ELR (cell line): Measurements from ENCODE around the gene SLC8A2.
A peak's percentile ranks its signal among the peaks of the same experiment; 100 is the strongest.

Experiments used
- DNase-seq: peaks from one replicate; pipeline ENCODE4 v3.0.0-alpha.2; 2015; ENCODE audit warnings: low read depth

The SLC8A2 gene

GRCh38 chr19:47459477-47459876 lies 12.2 kb downstream of the SLC8A2 start:
- no peak for DNase-seq

- DNase-seq = no peak
Measured at GRCh38 chr19:47458672-47459071, 13.0 kb downstream of the SLC8A2 start.

- DNase-seq = no peak
Measured at GRCh38 chr19:47456721-47457474, 14.8 kb downstream of the SLC8A2 start.

DNA sequence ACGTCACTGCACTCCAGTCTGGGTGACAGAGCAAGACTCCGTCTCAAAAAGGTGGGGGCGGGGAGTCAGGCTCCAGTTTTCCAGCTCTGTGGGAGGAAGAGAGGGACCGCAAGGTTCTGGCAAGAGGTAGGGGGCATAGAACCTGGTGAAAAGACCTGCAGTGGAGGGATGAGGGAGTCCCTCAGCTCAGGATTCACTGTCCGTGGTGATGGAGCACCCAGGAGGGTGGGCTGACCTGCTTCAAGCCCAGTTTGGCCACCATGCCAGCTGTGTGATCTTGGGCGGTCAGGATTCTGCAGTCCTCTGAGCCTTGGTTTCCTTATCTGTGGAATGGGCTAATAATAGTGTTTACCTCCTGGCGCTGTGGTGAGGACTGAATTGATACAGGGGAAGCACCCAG lies 21.2 kb downstream of the SLC8A2 start:
- no peak for DNase-seq

GRCh38 chr19:47448360-47448727 lies 23.3 kb downstream of the SLC8A2 start:
- no peak for DNase-seq

GRCh38 chr19:47447470-47448359 lies 24.0 kb downstream of the SLC8A2 start:
- DNase-seq = peak; percentile 34

GRCh38 chr19:47446534-47447469 lies 24.9 kb downstream of the SLC8A2 start:
- peak; percentile 15 for DNase-seq

DNA sequence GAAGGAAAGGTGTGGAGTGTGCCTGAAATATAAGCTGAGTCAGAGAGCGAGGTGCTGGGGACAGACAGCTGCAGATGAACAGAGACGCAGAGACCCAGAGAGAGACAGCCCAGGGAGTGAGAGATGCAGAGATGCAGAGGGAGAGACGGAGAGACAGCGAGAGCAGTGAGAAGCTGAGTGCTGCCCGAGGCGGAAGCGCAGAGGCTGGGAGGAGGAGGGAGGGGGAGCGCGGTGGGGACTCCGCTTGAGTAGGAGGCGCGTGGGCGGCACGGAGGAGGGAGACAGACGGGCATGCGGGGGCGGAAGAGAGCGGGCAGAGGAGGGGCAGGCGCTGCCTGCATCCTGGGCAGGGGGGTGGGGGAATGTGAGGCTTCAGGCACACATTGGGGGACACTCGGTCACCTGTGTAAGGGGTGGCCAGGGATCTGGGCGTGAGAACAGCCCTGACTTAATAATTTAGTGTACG lies 25.7 kb downstream of the SLC8A2 start:
- DNase-seq = peak; percentile 28

DNA sequence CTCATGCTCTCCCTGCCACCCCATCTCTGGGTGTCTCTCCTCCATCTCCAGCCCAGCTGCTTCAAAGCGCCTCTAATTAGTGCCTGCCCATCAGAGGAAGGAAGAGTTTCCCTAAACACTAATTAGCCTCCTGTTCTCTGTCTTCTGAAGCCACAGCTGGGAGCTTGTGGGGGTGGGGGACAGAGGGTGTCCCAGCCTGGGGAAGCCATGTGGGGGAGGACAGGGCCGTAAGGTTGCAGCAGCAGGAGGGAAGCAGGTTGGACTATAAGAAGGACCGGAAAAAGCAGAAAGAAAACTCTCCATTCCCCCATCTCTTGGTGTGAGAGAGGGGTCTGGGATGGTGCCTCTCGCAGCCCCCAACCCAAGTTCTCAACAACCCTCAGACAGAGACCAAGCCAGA lies 26.2 kb downstream of the SLC8A2 start:
- no peak for DNase-seq

DNA sequence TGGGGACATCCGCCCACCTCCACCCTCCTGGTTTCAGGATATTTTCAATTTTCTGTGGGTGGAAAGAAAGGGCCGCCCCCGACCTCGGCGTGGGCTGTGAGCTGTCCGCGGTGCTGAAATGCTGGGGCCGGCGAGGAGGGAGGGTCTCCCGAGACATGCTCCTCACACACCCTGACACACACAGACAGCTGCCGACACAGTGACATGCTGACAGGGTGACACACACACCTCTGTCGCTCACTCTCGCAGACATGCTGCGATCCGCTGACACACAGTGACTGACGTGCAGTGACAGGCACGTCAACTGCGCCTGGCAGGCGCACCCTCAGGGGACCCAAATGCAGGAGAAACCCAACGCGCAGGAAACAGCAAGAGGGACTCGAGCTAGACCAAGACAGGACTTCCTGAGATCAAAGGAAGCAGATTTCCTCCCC lies 27.3 kb downstream of the SLC8A2 start:
- DNase-seq = no peak

DNA sequence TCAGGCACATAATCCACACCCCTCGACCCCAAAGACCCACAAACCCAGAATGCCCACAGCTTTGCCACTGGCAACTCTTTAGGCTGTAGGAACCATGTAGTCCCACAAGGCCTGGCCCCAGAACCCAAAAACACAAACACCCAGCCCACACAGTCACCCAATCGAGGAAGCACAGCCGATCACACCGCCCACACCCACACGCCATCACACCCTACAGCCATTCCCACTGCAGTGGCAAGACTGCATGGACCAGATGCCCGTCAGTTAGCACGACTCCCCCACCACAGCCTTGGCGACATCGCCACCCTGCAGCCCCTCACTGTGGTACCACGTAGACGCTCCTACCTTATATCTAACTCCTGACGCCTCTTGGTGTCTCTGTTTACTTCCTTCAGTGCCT lies 28.4 kb downstream of the SLC8A2 start:
- DNase-seq = no peak

- peak; percentile 23 for DNase-seq
Measured at GRCh38 chr19:47438793-47439220, 32.9 kb downstream of the SLC8A2 start.

DNA sequence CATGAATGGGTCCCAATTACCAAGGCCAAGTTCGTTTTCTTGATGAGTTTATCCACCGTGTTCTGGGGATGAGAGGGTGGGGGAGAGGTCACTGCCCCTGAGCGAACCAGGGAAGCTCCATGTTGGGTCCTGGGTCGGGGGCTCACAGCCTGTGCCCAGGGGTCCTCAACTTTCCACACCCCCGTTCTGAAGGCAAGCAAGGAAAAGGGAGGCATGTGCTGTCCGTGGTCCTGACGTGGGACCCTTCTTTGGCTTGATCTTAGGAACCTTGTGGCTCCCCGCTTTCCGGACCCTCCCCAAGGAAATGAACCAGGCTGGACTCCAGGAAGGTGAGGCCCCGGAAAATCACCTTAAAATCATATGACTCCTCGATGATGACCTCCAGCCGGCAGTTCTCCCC lies 34.2 kb downstream of the SLC8A2 start:
- DNase-seq = no peak

DNA sequence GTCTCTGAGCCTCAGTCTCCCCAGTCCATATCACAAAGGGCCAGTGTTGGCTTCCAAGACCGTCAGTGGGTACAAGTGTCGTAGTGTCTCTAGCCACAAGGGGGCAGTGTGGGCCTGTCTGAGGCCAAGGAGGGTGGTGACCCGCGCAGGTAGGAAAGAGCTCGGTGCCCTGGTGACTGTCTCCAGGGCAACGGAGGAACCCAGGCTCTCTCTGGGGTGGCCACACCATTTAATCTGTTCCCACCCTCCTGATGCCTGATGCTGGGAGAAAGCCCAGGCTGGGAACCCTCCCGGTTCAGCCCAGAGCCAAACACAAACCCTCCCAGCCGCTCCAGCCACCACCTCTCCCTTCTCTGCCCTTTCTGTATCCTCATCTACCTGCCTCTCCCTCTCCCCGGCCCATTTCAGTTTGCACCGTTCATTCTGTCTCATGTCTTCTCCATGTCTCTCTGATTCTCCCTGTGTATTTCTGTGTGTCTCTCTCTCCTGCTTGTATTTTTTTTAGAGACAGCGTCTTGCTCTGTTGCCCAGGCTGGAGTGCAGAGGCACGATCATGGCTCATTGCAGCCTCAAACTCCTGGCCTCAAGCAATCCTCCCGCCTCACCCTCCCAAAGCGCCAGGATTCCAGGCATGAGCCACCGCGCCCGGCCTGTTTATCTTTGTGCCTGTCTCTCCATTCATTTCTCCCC lies 34.8 kb downstream of the SLC8A2 start:
- peak; percentile 70 for DNase-seq

- no peak for DNase-seq
Measured at GRCh38 chr19:47435883-47436417, 35.7 kb downstream of the SLC8A2 start.

DNA sequence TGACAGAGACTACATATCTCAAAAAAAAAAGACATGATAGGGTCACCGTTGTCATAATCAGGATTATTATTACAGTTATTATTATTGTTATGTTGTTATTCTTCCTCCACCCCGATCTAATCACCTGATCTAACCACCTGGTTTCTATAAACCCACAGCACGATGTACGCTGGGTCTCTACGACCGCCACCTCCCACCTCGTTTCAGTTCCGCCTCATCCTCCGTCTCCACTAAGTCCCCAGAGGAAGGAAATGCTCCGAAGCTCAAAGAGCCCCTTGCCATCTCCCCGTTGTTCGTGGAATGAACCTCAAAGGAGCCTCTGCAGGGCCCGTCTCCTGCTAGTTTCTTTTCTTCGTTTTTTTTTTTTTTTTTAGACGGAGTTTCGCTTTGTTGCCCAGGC lies 36.5 kb downstream of the SLC8A2 start:
- no peak for DNase-seq

DNA sequence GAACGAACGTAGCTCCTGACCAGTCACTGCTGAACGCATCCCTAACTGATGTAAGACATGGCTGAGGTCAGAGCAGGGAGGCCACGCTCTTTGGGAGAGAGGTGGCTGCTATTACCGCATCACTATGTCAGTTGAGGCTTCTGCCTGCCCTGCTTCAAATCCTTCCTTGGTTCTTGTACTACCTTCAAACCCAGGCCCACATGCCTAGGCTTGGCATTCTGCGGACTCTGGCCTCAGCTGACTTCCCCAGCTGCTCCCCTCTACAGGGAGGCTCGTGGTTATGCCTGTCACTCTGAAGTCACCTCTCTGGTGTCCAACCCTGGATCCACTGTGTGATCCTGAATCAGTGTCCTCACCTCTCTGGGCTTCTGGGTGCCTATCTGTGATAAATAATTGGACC lies 37.6 kb downstream of the SLC8A2 start:
- no peak for DNase-seq

- peak; percentile 21 for DNase-seq
Measured at GRCh38 chr19:47433121-47433520, 38.6 kb downstream of the SLC8A2 start.

DNA sequence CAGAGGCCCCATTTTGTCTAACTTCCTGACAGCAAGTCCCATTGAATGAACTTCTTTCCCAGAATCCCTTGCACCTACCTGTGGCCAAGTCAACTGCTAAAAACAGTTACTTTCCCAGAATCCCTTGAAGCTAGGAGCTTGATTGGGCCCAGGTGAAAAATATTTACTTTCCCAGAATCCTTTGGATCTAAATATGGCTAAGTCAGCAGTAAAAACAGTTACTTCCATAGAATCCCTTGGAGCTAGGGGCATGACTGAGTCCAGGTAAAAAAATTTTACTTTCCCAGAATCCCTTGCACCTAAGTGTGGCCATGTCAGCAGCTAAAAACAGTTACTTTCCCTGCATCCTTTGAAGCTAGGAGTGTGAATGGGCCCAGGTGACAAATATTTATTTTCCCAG lies 39.2 kb downstream of the SLC8A2 start:
- DNase-seq = no peak

GRCh38 chr19:47432091-47432490 lies 39.6 kb downstream of the SLC8A2 start:
- DNase-seq = no peak
